ENCODE data around the gene EFL1. TPM values are rescaled to one million over a fixed set of nuclear protein-coding genes. Genes with fewer than 3 reads are reported as not detected.

EFL1 gene
- total and polyA plus RNA-seq, 2 experiments from 2014 or later, result 15.4 to 46.4 TPM

DNA sequence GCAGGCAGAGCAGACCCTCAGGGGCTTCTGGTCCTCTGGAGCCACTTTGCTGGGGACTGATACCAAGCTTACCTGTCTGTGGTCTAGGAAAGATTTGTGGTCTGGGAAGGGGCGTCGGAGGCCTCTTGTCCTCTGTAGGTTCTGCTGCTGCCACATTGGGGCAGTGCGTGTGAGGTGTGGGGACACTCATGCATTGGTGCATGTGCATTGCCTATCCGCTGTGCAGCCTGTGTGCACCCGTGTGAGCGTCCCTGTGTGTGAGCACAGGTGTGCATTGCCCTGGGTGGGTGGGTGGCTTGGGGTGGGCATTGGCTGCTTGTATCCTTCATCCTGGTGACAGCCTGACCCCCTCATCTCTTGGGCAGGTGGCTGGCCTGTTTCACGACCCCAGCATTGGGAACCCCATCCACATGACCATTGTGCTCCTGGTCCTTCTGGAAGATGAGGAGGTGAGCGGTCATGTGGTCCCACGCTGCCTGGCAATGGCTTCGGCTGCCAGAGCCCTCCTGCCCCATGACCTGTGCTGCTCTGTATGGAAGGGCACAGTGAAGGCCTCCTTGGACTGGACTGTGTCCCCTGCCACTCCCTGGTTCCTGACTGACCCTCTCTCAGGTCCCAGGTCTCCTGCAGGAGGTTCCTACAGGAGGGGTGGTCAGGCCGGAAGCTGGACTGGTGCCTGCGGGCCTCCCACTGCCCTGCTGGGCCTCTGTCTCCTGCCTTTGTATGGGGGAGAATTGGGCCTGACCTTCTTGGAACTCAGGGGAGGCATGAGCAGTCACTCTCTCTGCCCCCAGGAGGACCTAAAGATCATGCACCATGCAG, 41.6 kb upstream of the EFL1 start:
- Histone ChIP-seq H3K27ac (ENCODE audit: low read depth) (no peak overlapping the region), H3F3A (replicated peaks; ENCODE audit: low read depth) (no peaks in the 10 kb centered on the region), H2AFZ (no peak overlapping the region), H3K4me3 (no peak overlapping the region), H4K20me1 (replicated peaks; ENCODE audit: insufficient read depth) (no peaks in the 10 kb centered on the region), H3K36me3 (ENCODE audit: insufficient read depth) (no peaks in the 10 kb centered on the region), H3K4me2 (no peak overlapping the region), H3K79me2 (replicated peaks; ENCODE audit: insufficient read depth) (no peaks in the 10 kb centered on the region), H3K4me1 (ENCODE audit: insufficient read depth) (no peaks in the 10 kb centered on the region), H3K27me3 (ENCODE audit: insufficient read depth) (no peaks in the 10 kb centered on the region), H3K9me2 (ENCODE audit: insufficient read depth) (no peaks in the 10 kb centered on the region)
- H3K27me3 Mint-ChIP-seq (ENCODE audit: insufficient read depth, low read depth, poor library complexity), result peaks cover 12% of the 10 kb centered on the region
- TF ChIP-seq, protein P1, sequence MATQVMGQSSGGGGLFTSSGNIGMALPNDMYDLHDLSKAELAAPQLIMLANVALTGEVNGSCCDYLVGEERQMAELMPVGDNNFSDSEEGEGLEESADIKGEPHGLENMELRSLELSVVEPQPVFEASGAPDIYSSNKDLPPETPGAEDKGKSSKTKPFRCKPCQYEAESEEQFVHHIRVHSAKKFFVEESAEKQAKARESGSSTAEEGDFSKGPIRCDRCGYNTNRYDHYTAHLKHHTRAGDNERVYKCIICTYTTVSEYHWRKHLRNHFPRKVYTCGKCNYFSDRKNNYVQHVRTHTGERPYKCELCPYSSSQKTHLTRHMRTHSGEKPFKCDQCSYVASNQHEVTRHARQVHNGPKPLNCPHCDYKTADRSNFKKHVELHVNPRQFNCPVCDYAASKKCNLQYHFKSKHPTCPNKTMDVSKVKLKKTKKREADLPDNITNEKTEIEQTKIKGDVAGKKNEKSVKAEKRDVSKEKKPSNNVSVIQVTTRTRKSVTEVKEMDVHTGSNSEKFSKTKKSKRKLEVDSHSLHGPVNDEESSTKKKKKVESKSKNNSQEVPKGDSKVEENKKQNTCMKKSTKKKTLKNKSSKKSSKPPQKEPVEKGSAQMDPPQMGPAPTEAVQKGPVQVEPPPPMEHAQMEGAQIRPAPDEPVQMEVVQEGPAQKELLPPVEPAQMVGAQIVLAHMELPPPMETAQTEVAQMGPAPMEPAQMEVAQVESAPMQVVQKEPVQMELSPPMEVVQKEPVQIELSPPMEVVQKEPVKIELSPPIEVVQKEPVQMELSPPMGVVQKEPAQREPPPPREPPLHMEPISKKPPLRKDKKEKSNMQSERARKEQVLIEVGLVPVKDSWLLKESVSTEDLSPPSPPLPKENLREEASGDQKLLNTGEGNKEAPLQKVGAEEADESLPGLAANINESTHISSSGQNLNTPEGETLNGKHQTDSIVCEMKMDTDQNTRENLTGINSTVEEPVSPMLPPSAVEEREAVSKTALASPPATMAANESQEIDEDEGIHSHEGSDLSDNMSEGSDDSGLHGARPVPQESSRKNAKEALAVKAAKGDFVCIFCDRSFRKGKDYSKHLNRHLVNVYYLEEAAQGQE (IDR thresholded peaks at IDR 0.05; ENCODE audit: unreplicated experiment), result no peak
- TF ChIP-seq STAT1 (IDR thresholded peaks at IDR 0.05; ENCODE audit: unreplicated experiment), result no peak
- TF ChIP-seq, protein P2, sequence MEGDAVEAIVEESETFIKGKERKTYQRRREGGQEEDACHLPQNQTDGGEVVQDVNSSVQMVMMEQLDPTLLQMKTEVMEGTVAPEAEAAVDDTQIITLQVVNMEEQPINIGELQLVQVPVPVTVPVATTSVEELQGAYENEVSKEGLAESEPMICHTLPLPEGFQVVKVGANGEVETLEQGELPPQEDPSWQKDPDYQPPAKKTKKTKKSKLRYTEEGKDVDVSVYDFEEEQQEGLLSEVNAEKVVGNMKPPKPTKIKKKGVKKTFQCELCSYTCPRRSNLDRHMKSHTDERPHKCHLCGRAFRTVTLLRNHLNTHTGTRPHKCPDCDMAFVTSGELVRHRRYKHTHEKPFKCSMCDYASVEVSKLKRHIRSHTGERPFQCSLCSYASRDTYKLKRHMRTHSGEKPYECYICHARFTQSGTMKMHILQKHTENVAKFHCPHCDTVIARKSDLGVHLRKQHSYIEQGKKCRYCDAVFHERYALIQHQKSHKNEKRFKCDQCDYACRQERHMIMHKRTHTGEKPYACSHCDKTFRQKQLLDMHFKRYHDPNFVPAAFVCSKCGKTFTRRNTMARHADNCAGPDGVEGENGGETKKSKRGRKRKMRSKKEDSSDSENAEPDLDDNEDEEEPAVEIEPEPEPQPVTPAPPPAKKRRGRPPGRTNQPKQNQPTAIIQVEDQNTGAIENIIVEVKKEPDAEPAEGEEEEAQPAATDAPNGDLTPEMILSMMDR (conservative IDR thresholded peaks at IDR 0.05; ENCODE audit: low read depth in 2 of 2), result no peak
- TF ChIP-seq EZH2 (IDR thresholded peaks at IDR 0.05; ENCODE audit: low read depth, unreplicated experiment), result no peak
- TF ChIP-seq, protein P3, sequence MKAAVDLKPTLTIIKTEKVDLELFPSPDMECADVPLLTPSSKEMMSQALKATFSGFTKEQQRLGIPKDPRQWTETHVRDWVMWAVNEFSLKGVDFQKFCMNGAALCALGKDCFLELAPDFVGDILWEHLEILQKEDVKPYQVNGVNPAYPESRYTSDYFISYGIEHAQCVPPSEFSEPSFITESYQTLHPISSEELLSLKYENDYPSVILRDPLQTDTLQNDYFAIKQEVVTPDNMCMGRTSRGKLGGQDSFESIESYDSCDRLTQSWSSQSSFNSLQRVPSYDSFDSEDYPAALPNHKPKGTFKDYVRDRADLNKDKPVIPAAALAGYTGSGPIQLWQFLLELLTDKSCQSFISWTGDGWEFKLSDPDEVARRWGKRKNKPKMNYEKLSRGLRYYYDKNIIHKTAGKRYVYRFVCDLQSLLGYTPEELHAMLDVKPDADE (IDR thresholded peaks at IDR 0.05), result no peak
- TF ChIP-seq POLR2AphosphoS5 (IDR thresholded peaks at IDR 0.05; ENCODE audit: low read depth), result no peak
- TF ChIP-seq ZNF331 (CRISPR knock-in tag; IDR thresholded peaks at IDR 0.05; ENCODE audit: low read depth), result no peak
- no peaks in the 10 kb centered on the region for H3K36me3 Mint-ChIP-seq (ENCODE audit: low read depth)
- H3K4me3 Mint-ChIP-seq, result no peak overlapping the region
- H3K4me1 Mint-ChIP-seq, result no peaks in the 10 kb centered on the region
- ATAC-seq, result no peak
- no peaks in the 10 kb centered on the region for H3K9me3 Mint-ChIP-seq
- H3K27ac Mint-ChIP-seq, result no peak overlapping the region
- no peak for DNase-seq (ENCODE audit: low spot score)

Data from GM23338 (cell line).